ENCODE results near the gene TNNI3. TPM values are rescaled to one million over a fixed set of nuclear protein-coding genes. Genes with fewer than 3 reads are reported as not detected.

Gene TNNI3
- total and polyA plus RNA-seq, 9 of the 15 experiments (the other 6 are each of a cell fraction or from before 2014, with no cell fraction given) = 4.7 to 158 (median 42.0) TPM

DNA sequence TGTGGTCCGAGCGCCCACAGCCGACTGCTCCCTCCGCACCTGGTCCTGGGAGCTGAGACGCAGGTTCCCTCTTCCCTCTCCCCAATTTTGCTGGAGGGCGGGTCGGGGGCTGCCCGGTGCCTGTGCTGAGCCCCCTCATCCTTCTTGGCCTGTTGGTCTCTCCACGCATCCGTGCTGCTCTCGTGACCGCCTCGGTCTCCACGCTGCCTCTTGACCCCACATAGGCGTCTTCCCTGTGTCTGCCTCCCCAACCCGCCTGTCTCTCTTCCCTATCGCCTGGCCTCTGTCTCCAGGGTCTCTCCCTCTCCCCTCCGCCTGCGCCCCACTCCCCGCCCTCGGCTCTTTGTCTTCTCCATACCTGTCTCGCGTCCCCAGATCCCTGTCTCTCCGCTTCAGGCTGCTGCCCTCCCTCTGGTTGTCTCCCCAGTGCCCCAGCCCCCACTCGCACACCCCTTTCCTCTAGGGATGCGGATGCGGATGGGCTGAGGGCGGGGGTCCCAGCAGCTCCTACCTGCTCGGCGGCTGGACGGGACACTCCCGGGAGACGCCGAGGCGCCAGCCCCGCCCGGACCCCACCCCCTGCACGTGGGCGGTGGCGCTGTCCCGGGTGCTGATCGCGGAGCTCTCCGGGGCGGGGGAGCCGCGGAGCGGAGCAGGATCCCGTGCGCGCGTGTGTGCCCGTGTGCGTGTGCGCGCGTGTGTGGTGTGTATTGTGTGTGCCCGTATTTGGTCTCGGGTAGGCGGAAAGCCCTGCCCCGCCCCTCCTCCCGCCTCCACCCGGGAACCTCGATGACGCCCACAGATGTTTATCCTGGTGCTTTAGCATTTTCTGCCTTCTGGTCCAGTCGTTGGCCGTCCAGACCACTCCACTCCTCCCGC lies 22.3 kb upstream of the TNNI3 start, which contains the start of gene SYT5 (continued):
- TF ChIP-seq ZEB2 (IDR thresholded peaks at IDR 0.05) (peak; percentile 34; the same call in 1 of the 2 replicates), ETV6 (IDR thresholded peaks at IDR 0.05; ENCODE audit: borderline replicate concordance in 1 of 2, low read depth in 2 of 2, low read length in 1 of 2) (no peak), ETV6 (CRISPR knock-in tag; IDR thresholded peaks at IDR 0.05; ENCODE audit: borderline replicate concordance) (peak; percentile 90; the same call in 1 of the 2 replicates), RUNX1 (IDR thresholded peaks at IDR 0.05; ENCODE audit: low read depth) (no peak), SP1 (CRISPR knock-in tag; IDR thresholded peaks at IDR 0.05) (peak; percentile 87), DMBX1 (CRISPR knock-in tag; IDR thresholded peaks at IDR 0.05; ENCODE audit: borderline replicate concordance) (no peak), NR2C2 (CRISPR knock-in tag; IDR thresholded peaks at IDR 0.05) (peak; percentile 83), NR2C2 (tag; IDR thresholded peaks at IDR 0.05) (no peak), ZNF239 (CRISPR knock-in tag; IDR thresholded peaks at IDR 0.05) (no peak), CHD1 (IDR thresholded peaks at IDR 0.05; ENCODE audit: low read length) (no peak), BCL6 (CRISPR knock-in tag; IDR thresholded peaks at IDR 0.05) (no peak), NR3C1 (CRISPR knock-in tag; IDR thresholded peaks at IDR 0.05) (peak; percentile 96), RAD51 (IDR thresholded peaks at IDR 0.05; ENCODE audit: borderline replicate concordance, low read depth) (peak; percentile 51; the same call in 1 of the 2 replicates)
- TF ChIP-seq, protein P1, sequence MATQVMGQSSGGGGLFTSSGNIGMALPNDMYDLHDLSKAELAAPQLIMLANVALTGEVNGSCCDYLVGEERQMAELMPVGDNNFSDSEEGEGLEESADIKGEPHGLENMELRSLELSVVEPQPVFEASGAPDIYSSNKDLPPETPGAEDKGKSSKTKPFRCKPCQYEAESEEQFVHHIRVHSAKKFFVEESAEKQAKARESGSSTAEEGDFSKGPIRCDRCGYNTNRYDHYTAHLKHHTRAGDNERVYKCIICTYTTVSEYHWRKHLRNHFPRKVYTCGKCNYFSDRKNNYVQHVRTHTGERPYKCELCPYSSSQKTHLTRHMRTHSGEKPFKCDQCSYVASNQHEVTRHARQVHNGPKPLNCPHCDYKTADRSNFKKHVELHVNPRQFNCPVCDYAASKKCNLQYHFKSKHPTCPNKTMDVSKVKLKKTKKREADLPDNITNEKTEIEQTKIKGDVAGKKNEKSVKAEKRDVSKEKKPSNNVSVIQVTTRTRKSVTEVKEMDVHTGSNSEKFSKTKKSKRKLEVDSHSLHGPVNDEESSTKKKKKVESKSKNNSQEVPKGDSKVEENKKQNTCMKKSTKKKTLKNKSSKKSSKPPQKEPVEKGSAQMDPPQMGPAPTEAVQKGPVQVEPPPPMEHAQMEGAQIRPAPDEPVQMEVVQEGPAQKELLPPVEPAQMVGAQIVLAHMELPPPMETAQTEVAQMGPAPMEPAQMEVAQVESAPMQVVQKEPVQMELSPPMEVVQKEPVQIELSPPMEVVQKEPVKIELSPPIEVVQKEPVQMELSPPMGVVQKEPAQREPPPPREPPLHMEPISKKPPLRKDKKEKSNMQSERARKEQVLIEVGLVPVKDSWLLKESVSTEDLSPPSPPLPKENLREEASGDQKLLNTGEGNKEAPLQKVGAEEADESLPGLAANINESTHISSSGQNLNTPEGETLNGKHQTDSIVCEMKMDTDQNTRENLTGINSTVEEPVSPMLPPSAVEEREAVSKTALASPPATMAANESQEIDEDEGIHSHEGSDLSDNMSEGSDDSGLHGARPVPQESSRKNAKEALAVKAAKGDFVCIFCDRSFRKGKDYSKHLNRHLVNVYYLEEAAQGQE (IDR thresholded peaks at IDR 0.05; ENCODE audit: borderline replicate concordance) = peak; percentile 99
- TF ChIP-seq, protein P1 (CRISPR knock-in tag; IDR thresholded peaks at IDR 0.05; ENCODE audit: low read depth) = peak; percentile 99
- TF ChIP-seq, protein P2, sequence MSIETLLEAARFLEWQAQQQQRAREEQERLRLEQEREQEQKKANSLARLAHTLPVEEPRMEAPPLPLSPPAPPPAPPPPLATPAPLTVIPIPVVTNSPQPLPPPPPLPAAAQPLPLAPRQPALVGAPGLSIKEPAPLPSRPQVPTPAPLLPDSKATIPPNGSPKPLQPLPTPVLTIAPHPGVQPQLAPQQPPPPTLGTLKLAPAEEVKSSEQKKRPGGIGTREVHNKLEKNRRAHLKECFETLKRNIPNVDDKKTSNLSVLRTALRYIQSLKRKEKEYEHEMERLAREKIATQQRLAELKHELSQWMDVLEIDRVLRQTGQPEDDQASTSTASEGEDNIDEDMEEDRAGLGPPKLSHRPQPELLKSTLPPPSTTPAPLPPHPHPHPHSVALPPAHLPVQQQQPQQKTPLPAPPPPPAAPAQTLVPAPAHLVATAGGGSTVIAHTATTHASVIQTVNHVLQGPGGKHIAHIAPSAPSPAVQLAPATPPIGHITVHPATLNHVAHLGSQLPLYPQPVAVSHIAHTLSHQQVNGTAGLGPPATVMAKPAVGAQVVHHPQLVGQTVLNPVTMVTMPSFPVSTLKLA (conservative IDR thresholded peaks at IDR 0.05) = peak; percentile 100
- TF ChIP-seq, protein P3, sequence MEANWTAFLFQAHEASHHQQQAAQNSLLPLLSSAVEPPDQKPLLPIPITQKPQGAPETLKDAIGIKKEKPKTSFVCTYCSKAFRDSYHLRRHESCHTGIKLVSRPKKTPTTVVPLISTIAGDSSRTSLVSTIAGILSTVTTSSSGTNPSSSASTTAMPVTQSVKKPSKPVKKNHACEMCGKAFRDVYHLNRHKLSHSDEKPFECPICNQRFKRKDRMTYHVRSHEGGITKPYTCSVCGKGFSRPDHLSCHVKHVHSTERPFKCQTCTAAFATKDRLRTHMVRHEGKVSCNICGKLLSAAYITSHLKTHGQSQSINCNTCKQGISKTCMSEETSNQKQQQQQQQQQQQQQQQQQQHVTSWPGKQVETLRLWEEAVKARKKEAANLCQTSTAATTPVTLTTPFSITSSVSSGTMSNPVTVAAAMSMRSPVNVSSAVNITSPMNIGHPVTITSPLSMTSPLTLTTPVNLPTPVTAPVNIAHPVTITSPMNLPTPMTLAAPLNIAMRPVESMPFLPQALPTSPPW (CRISPR knock-in tag; IDR thresholded peaks at IDR 0.05) = peak; percentile 85
